Right ventricle myocardium superior (tissue), 1 donor: ENCODE data around the gene CAVIN1. TPM values are rescaled to one million over a fixed set of nuclear protein-coding genes. Genes with fewer than 3 reads are reported as not detected.
A peak's percentile ranks its signal among the peaks of the same experiment; 100 is the strongest.
"Not testable (repeated sequence)": the region's sequence is repeated elsewhere in the genome, so short reads cannot be mapped to it uniquely, and the experiment has no call there.

ENCODE experiments used
- ATAC-seq: fragments of 200-7000 bp; cut with Tn5 transposase; one replicate; pipeline ENCODE4 v1.9.1; 2020; ENCODE audit warnings: mild to moderate bottlenecking; ENCODE audit not compliant: poor library complexity
- DNase-seq: peaks from one replicate; pipeline ENCODE4 v3.0.0-alpha.2; 2020
- intact Hi-C: fragments of 100-400 bp; cut with DNase I; formaldehyde crosslinking; loops from one replicate; pipeline ENCODE4 v1.11.2; 2022
- total RNA-seq: library from RNA; stranded (reverse); fragmentation: NEBNext Ultra II Directional; extraction: Animal tissue kit (Norgen Biotek cat#: 25700); gene quantifications from one replicate; pipeline ENCODE4 v1.2.1, GENCODE V29; 2021
- donor health status: DM: no; HTN: yes; CAD: no; lungs with severe emphysema.

CAVIN1 gene
- total RNA-seq, 1 donor from 2014 or later: 200 TPM

DNA sequence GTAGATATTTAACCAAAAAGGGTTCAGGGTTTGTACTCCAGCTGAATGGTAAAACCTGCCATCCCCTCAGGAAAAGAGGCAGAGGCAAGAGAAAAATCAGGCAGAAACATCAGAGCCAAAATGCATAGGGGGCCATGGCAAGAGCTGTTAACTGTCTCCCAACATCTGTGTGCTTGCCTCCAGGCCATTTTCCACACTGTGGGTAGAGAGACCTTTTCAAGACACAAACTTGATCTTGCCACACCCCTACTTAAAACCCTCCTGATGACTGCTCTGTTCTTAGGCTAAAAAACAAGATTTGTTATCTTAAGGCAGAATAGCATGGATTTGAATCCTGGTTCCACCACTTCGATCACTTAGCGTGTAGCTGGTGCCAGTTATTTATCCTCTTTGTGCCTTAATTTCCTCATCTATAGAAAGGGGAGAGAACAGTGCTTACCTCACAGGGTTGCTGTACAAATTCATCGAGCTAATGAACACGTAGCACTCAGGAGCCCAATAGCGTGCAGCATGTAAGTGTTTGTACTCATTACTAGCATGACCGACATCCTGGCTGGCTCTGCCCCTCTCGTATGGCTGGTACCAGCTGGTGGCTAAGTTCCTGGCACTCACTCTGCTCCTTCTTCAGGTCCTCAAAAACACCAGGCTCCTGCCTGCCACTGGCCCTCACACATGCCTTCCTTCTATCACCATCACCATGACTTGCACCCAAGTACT is 60.7 kb downstream of the CAVIN1 start:
- no peak for DNase-seq
- intact Hi-C loops: no loop called here
- peak; percentile 58 for ATAC-seq

DNA sequence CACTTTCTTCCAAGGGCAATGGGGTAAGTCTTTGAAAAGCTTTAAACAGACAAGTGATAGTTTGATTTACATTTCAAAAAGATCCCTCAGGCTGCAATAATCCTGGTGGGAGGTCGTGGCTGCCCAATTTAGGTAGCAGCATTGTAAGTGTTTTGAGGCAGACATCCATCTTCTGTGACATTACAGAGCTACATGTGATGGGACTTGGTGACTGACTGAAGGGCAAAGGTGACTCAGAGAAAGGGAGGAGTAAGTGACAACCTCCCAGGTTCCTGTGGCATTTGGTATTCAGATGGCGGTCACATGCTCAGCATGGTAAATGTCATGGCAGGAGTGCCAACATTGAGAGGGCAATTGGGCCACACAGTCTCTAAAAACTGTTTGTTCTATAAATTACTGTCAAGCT is 61.3 kb downstream of the CAVIN1 start:
- intact Hi-C loops: no loop called here
- ATAC-seq: peak; percentile 60

DNA sequence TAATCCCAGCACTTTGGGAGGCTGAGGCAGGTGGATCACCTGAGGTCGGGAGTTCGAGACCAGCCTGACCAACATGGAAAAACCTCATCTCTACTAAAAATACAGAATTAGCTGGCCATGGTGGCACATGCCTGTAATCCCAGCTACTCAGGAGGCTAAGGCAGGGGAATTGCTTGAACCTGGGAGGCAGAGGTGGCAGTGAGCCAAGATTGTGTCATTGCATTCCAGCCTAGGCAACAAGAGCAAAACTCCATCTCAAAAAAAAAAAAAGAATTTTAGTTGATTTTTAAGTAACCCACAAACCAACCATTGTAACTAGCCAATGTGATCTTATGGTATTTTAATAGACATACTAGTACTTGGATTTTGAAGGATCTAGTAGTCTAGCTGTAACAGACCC is 62.7 kb downstream of the CAVIN1 start:
- intact Hi-C loops: not testable (repeated sequence)
- peak; percentile 48 for DNase-seq

More for the DNA sequence above, 61.3 kb downstream of the CAVIN1 start:
- DNase-seq: no peak

DNA sequence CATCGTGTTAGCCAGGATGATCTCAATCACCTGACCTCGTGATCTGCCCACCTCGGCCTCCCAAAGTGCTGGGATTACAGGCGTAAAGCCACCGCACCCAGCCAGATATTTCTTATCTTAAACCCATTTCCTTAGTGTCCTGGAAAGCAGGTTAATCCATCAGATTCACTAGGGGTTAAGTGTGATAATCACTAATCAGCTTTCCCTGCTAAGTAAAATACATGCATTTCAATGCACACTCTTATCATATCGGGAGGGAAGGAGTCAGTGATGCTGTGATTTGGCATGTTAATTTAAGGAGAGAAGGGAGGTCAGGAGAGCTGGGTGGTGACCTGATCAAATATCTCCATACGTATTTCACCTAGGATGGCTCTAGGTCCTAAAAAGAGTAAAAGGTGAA is 63.9 kb downstream of the CAVIN1 start:
- no peak for DNase-seq
- intact Hi-C loops: no loop called here
- ATAC-seq: no peak

More for the DNA sequence above, 62.7 kb downstream of the CAVIN1 start:
- ATAC-seq: not testable (repeated sequence)

DNA sequence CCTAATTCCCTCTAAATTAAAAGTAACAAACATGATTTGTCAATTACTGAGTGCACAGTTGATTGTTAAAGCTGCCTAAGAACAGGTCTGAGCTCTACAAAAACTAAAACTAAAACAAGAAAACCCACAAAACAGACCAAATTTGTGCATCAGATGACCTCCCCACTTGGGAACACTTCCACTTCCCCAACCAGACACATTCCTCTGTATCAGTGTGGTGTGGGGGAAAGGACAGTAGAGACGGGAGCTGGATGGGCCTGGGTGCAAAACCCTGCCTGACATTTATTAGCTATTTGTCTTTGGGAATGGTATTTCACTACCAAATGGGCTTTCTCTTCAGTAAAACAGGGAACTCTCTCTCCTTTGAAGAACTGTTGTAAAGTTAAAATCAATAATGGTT is 64.6 kb downstream of the CAVIN1 start:
- intact Hi-C loops: no loop called here
- ATAC-seq: no peak

DNA sequence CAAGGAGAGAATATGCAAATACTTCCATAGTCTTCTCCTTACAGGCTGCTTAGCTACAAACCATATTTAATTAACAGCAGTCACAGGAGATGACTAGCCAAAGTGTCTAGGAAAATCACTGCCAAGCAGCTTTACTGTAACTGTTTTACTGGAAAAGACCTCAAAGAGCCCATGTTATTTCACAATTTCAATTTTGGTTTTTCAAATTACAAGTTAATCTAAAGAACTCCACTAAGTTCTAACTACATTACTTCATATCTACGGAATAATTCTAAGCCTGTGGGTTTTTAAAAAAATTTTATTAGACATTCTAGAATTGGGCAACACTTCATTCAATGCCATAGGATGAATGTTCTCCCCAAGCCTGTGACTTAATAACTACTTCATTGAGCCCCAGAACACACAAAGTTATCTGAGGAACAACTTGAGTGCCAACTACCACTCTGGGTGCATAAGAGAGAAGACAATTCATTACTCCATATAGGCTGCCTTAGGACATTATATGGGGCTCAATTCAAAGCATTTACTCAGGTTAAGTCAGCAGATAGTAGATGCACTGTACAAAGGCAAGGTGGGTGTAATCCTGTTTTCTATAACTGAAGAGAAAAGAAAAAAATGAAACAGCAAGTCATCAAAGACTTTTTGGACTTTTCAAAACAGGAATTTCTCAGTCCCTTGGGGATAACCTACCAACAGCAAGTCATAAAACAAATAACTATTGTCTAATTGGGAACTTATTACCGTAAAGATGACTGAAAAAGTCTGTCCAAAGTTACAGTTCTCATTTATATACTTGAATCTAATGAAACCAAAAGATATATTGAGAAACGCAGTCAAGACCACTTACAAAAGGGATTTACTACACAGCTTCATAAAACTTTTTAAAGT is 67.9 kb downstream of the CAVIN1 start:
- DNase-seq: no peak
- no peak for ATAC-seq
- intact Hi-C loops: no loop called here

More for the DNA sequence above, 64.6 kb downstream of the CAVIN1 start:
- DNase-seq: no peak

Other genes starting within 250 kb of the CAVIN1 start
- gene KCNH4, start 242.1 kb downstream of the CAVIN1 start, total RNA-seq: 0.13 TPM
- gene HCRT, start 237.8 kb downstream of the CAVIN1 start, total RNA-seq: not detected
- 8.1 TPM for gene GHDC, start 228.8 kb downstream of the CAVIN1 start, total RNA-seq
- 30.0 TPM for gene STAT5B, start 146.9 kb downstream of the CAVIN1 start, total RNA-seq
- gene STAT5A, start 134.8 kb downstream of the CAVIN1 start, total RNA-seq: 14.9 TPM
- 127 TPM for gene STAT3, start 34.8 kb downstream of the CAVIN1 start, total RNA-seq
- gene ATP6V0A1, start 35.6 kb upstream of the CAVIN1 start, total RNA-seq: 29.9 TPM
- 8.3 TPM for gene NAGLU, start 113.0 kb upstream of the CAVIN1 start, total RNA-seq
- gene HSD17B1, start 129.7 kb upstream of the CAVIN1 start, total RNA-seq: 0.78 TPM
- 41.6 TPM for gene COASY, start 138.9 kb upstream of the CAVIN1 start, total RNA-seq
- gene MLX, start 143.8 kb upstream of the CAVIN1 start, total RNA-seq: 69.1 TPM
- gene PSMC3IP, start 154.5 kb upstream of the CAVIN1 start, total RNA-seq: 2.3 TPM
- 21.4 TPM for gene RETREG3, start 186.1 kb upstream of the CAVIN1 start, total RNA-seq
- 49.1 TPM for gene TUBG1, start 186.4 kb upstream of the CAVIN1 start, total RNA-seq
- 12.4 TPM for gene TUBG2, start 236.0 kb upstream of the CAVIN1 start, total RNA-seq